Measurements from ENCODE around the gene FAF1.

Gene FAF1

GRCh38 chr1:50812346-50812745, 147.7 kb downstream of the FAF1 start:
- TF ChIP-seq CTCF (IDR thresholded peaks at IDR 0.05; ENCODE audit: control insufficient read depth, extremely low read depth, insufficient read depth), result no peak
- H3K4me3 ChIP-seq (ENCODE audit: low read depth, low read length), result no peak overlapping the region
- DNase-seq (ENCODE audit: low read depth), result no peak

- DNase-seq (ENCODE audit: low read depth), result no peak
- no peak overlapping the region for H3K4me3 ChIP-seq (ENCODE audit: low read depth, low read length)
- TF ChIP-seq CTCF (IDR thresholded peaks at IDR 0.05; ENCODE audit: control insufficient read depth, extremely low read depth, insufficient read depth), result no peak
Observed at GRCh38 chr1:50808296-50808695, 151.8 kb downstream of the FAF1 start.

- H3K4me3 ChIP-seq (ENCODE audit: low read depth, low read length), result no peak overlapping the region
- no peak for TF ChIP-seq CTCF (IDR thresholded peaks at IDR 0.05; ENCODE audit: control insufficient read depth, extremely low read depth, insufficient read depth)
- no peak for DNase-seq (ENCODE audit: low read depth)
Observed at GRCh38 chr1:50796272-50796671, 163.8 kb downstream of the FAF1 start.

GRCh38 chr1:50793521-50793920, 166.5 kb downstream of the FAF1 start:
- no peak for TF ChIP-seq CTCF (IDR thresholded peaks at IDR 0.05; ENCODE audit: control insufficient read depth, extremely low read depth, insufficient read depth)
- no peak overlapping the region for H3K4me3 ChIP-seq (ENCODE audit: low read depth, low read length)
- no peak for DNase-seq (ENCODE audit: low read depth)

- TF ChIP-seq CTCF (IDR thresholded peaks at IDR 0.05; ENCODE audit: control insufficient read depth, extremely low read depth, insufficient read depth), result no peak
- no peak overlapping the region for H3K4me3 ChIP-seq (ENCODE audit: low read depth, low read length)
- DNase-seq (ENCODE audit: low read depth), result no peak
Observed at GRCh38 chr1:50787266-50787665, 172.8 kb downstream of the FAF1 start.

- no peak for TF ChIP-seq CTCF (IDR thresholded peaks at IDR 0.05; ENCODE audit: control insufficient read depth, extremely low read depth, insufficient read depth)
- H3K4me3 ChIP-seq (ENCODE audit: low read depth, low read length), result no peak overlapping the region
- no peak for DNase-seq (ENCODE audit: low read depth)
Observed at GRCh38 chr1:50783286-50783685, 176.8 kb downstream of the FAF1 start.

- TF ChIP-seq CTCF (IDR thresholded peaks at IDR 0.05; ENCODE audit: control insufficient read depth, extremely low read depth, insufficient read depth), result no peak
- no peak for DNase-seq (ENCODE audit: low read depth)
Observed at GRCh38 chr1:50780797-50781196, 179.3 kb downstream of the FAF1 start.

More at GRCh38 chr1:50780797-50781196, 179.3 kb downstream of the FAF1 start:
- H3K4me3 ChIP-seq (ENCODE audit: low read depth, low read length), result no peak overlapping the region
